Adrenal gland (tissue), 5 donors: Measurements from ENCODE around the gene KCNIP1.

Source experiments
- CTCF ChIP-seq, 6 experiments: fragments of 450-650 bp in 4 of 6; fragments of 200-600 bp in 2 of 6; sonication (generic) in 1 of 6; IDR thresholded peaks; 1 replicate in 5 of 6; 2 replicates in 1 of 6; pipeline versions ENCODE4 v1.5.1 to v1.8.0; 2016 to 2021; ENCODE audit warnings: antibody characterized with exemption in 6 of 6, mild to moderate bottlenecking in 2 of 6, moderate library complexity in 1 of 6
- POLR2A ChIP-seq, 2 donors: fragments of 450-650 bp; IDR thresholded peaks; one replicate each; pipeline ENCODE4 v1.6.1; 2017; ENCODE audit warnings: antibody characterized with exemption in 2 of 2, mild to moderate bottlenecking in 2 of 2, moderate library complexity in 1 of 2
- donor health status: DM: no; HTN: no; CAD: no.

GRCh38 chr5:170481849-170482248, 22.0 kb upstream of the KCNIP1 start:
- TF ChIP-seq CTCF (IDR thresholded peaks at IDR 0.05) (no peak), POLR2A (IDR thresholded peaks at IDR 0.05) (no peak)
